ENCODE measurements around the gene ASS1.

The ASS1 gene

GRCh38 chr9:130465383-130466096 lies 20.8 kb downstream of the ASS1 start:
- H3K9me3 ChIP-seq: no peaks in the 10 kb centered on the region
- H3K36me3 ChIP-seq: peaks cover 0 to 71% (median 49%) of the 10 kb centered on the region in 3 donors
- DNase-seq: no peak
- no peaks in the 10 kb centered on the region for H3K27me3 ChIP-seq
- TF ChIP-seq, protein P1, sequence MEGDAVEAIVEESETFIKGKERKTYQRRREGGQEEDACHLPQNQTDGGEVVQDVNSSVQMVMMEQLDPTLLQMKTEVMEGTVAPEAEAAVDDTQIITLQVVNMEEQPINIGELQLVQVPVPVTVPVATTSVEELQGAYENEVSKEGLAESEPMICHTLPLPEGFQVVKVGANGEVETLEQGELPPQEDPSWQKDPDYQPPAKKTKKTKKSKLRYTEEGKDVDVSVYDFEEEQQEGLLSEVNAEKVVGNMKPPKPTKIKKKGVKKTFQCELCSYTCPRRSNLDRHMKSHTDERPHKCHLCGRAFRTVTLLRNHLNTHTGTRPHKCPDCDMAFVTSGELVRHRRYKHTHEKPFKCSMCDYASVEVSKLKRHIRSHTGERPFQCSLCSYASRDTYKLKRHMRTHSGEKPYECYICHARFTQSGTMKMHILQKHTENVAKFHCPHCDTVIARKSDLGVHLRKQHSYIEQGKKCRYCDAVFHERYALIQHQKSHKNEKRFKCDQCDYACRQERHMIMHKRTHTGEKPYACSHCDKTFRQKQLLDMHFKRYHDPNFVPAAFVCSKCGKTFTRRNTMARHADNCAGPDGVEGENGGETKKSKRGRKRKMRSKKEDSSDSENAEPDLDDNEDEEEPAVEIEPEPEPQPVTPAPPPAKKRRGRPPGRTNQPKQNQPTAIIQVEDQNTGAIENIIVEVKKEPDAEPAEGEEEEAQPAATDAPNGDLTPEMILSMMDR (IDR thresholded peaks at IDR 0.05): no peak
- no peaks in the 10 kb centered on the region for H3K4me1 ChIP-seq
- intact Hi-C loops (cut with DNase I; ENCODE audit: low total_unique reads): no loop called here
- H3K4me3 ChIP-seq: no peak overlapping the region
- no peak overlapping the region for H3K27ac ChIP-seq

DNA sequence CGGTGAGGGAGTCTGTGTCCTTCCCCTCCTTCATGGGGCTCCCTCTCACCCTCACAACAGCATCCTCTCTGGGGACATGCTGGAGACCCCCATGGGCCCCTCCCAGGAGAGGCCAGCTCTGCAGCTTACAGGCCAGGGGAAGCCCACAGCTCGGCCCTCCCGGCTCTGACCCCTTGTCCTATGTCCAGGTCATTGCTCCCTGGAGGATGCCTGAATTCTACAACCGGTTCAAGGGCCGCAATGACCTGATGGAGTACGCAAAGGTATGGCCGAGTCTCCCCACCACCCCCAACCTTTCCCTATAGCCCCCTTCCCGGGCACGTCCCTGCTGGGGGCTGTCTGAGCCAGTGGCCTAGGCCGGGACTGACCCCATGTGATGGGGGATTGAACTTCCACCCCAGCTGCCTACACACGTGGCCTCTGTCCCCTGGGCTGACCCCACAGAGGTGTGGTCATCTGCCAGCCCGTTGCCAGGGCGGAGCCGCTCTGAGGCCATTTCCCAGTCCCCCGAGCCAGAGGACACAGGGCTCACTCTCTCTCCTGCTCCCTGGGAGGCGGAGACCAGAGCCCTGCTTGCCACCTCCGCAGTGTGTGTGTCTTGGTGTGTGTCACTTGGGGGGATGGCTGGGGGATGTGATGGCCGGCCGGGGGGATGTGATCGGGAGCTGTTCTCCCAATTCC lies 21.9 kb downstream of the ASS1 start:
- Histone ChIP-seq H3K27me3 (no peaks in the 10 kb centered on the region), H3K4me1 (no peaks in the 10 kb centered on the region), H3K9me3 (no peaks in the 10 kb centered on the region), H3K27ac (no peak overlapping the region), H3K4me3 (no peak overlapping the region), H3K36me3 (peaks cover 0 to 83% (median 60%) of the 10 kb centered on the region in 3 donors)
- no peak for DNase-seq
- intact Hi-C loops (cut with DNase I; ENCODE audit: low total_unique reads): no loop called here
- TF ChIP-seq, protein P1 (IDR thresholded peaks at IDR 0.05): no peak

GRCh38 chr9:130467316-130467715 lies 22.6 kb downstream of the ASS1 start:
- no peaks in the 10 kb centered on the region for H3K27me3 ChIP-seq
- peaks cover 0 to 85% (median 64%) of the 10 kb centered on the region in 3 donors for H3K36me3 ChIP-seq
- no peaks in the 10 kb centered on the region for H3K9me3 ChIP-seq
- no peaks in the 10 kb centered on the region for H3K4me1 ChIP-seq
- TF ChIP-seq, protein P1 (IDR thresholded peaks at IDR 0.05): no peak
- DNase-seq: no peak
- intact Hi-C loops (cut with DNase I; ENCODE audit: low total_unique reads): no loop called here
- H3K4me3 ChIP-seq: no peak overlapping the region
- H3K27ac ChIP-seq: no peak overlapping the region

DNA sequence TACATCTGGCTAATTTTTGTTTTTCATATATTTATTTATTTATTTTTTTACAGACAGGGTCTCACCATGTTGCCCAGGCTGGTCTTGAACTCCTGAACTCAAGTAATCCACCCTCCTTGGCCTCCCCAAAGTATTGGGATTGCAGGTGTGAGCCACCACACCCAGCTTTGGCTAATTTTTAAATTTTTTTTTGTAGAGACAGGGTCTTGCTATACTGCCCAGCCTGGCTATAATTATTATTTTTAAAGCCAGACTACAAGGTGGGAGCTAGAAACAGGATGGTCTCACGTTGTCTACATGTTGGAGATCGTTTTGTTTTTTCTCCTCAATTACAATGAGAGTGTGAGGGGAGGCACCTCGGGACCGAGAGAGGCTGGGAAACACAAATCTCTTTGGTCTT lies 23.8 kb downstream of the ASS1 start:
- Histone ChIP-seq H3K27me3 (no peaks in the 10 kb centered on the region), H3K4me1 (no peaks in the 10 kb centered on the region), H3K4me3 (no peak overlapping the region), H3K9me3 (no peaks in the 10 kb centered on the region), H3K27ac (no peak overlapping the region), H3K36me3 (peaks cover 0 to 84% (median 61%) of the 10 kb centered on the region in 3 donors)
- intact Hi-C loops (cut with DNase I; ENCODE audit: low total_unique reads): no loop called here
- DNase-seq: no peak
- TF ChIP-seq, protein P1 (IDR thresholded peaks at IDR 0.05): no peak

GRCh38 chr9:130470269-130470668 lies 25.5 kb downstream of the ASS1 start:
- intact Hi-C loops (cut with DNase I; ENCODE audit: low total_unique reads): no loop called here
- no peak overlapping the region for H3K27ac ChIP-seq
- peaks cover 0 to 81% (median 59%) of the 10 kb centered on the region in 3 donors for H3K36me3 ChIP-seq
- no peaks in the 10 kb centered on the region for H3K27me3 ChIP-seq
- no peaks in the 10 kb centered on the region for H3K9me3 ChIP-seq
- TF ChIP-seq, protein P1 (IDR thresholded peaks at IDR 0.05): no peak
- H3K4me3 ChIP-seq: no peak overlapping the region
- H3K4me1 ChIP-seq: no peaks in the 10 kb centered on the region
- no peak for DNase-seq
